Liver (tissue), 3 donors: ENCODE measurements around the gene DSCAML1.

ENCODE experiments used
- CTCF ChIP-seq: fragments of 150-350 bp; IDR thresholded peaks from 2 replicates; pipeline ENCODE4 v1.5.1; 2017; ENCODE audit warnings: improper control_type of control experiment, low read depth, low read length; ENCODE audit not compliant: missing input control
- FOXA1 ChIP-seq: IDR thresholded peaks from 2 replicates; pipeline ENCODE4 v1.6.1; 2016; ENCODE audit warnings: antibody characterized with exemption
- GABPA ChIP-seq, 2 donors: IDR thresholded peaks in 1 of 2; conservative IDR thresholded peaks in 1 of 2; 2 replicates each; pipeline ENCODE4 v1.6.1; 2016; ENCODE audit warnings: antibody characterized with exemption in 2 of 2, mild to moderate bottlenecking in 1 of 2, moderate library complexity in 1 of 2
- HNF4G ChIP-seq: IDR thresholded peaks from 2 replicates; pipeline ENCODE4 v1.6.1; 2016; ENCODE audit warnings: antibody characterized with exemption
- JUND ChIP-seq, 2 donors: IDR thresholded peaks; 2 replicates each; pipeline ENCODE4 v1.6.1; 2016; ENCODE audit warnings: antibody characterized with exemption in 2 of 2
- RAD21 ChIP-seq, 2 donors: IDR thresholded peaks; 2 replicates each; pipeline ENCODE4 v1.6.1; 2016; ENCODE audit warnings: antibody characterized with exemption in 2 of 2, mild to moderate bottlenecking in 2 of 2
- RXRA ChIP-seq, 2 donors: IDR thresholded peaks; 2 replicates each; pipeline ENCODE4 v1.6.1; 2017 to 2018; ENCODE audit warnings: antibody characterized with exemption in 2 of 2, mild to moderate bottlenecking in 1 of 2
- TAF1 ChIP-seq: conservative IDR thresholded peaks from 2 replicates; pipeline ENCODE4 v1.6.1; 2016; ENCODE audit warnings: antibody characterized with exemption, mild to moderate bottlenecking
- YY1 ChIP-seq: IDR thresholded peaks from 2 replicates; pipeline ENCODE4 v1.6.1; 2016; ENCODE audit warnings: antibody characterized with exemption, mild to moderate bottlenecking
- TF ChIP-seq, protein P1 (sequence below): IDR thresholded peaks from 2 replicates; pipeline ENCODE4 v1.6.1; 2016; ENCODE audit warnings: antibody characterized with exemption
- TF ChIP-seq, protein P2 (sequence below): IDR thresholded peaks from 2 replicates; pipeline ENCODE4 v1.6.1; 2016; ENCODE audit warnings: antibody characterized with exemption, mild to moderate bottlenecking
- donor health status: healthy.
- donor health status: healthy.

- no peak for TF ChIP-seq CTCF
- no peak for TF ChIP-seq RAD21 (IDR thresholded peaks at IDR 0.05)
- no peak for TF ChIP-seq YY1
- no peak for TF ChIP-seq TAF1
- TF ChIP-seq, protein P1, sequence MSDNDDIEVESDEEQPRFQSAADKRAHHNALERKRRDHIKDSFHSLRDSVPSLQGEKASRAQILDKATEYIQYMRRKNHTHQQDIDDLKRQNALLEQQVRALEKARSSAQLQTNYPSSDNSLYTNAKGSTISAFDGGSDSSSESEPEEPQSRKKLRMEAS = no peak
- TF ChIP-seq, protein P2, sequence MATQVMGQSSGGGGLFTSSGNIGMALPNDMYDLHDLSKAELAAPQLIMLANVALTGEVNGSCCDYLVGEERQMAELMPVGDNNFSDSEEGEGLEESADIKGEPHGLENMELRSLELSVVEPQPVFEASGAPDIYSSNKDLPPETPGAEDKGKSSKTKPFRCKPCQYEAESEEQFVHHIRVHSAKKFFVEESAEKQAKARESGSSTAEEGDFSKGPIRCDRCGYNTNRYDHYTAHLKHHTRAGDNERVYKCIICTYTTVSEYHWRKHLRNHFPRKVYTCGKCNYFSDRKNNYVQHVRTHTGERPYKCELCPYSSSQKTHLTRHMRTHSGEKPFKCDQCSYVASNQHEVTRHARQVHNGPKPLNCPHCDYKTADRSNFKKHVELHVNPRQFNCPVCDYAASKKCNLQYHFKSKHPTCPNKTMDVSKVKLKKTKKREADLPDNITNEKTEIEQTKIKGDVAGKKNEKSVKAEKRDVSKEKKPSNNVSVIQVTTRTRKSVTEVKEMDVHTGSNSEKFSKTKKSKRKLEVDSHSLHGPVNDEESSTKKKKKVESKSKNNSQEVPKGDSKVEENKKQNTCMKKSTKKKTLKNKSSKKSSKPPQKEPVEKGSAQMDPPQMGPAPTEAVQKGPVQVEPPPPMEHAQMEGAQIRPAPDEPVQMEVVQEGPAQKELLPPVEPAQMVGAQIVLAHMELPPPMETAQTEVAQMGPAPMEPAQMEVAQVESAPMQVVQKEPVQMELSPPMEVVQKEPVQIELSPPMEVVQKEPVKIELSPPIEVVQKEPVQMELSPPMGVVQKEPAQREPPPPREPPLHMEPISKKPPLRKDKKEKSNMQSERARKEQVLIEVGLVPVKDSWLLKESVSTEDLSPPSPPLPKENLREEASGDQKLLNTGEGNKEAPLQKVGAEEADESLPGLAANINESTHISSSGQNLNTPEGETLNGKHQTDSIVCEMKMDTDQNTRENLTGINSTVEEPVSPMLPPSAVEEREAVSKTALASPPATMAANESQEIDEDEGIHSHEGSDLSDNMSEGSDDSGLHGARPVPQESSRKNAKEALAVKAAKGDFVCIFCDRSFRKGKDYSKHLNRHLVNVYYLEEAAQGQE = no peak
- no peak for TF ChIP-seq FOXA1
- TF ChIP-seq JUND (IDR thresholded peaks at IDR 0.05) = no peak
- TF ChIP-seq GABPA (IDR thresholded peaks at IDR 0.05 in 1 of 2, conservative IDR thresholded peaks at IDR 0.05 in 1 of 2) = no peak
- no peak for TF ChIP-seq RXRA (IDR thresholded peaks at IDR 0.05)
- no peak for TF ChIP-seq HNF4G
These were observed 109.2 kb downstream of the DSCAML1 start for GRCh38 chr11:117687776-117688175.
